ENCODE results near the gene GRIN2C. TPM values are rescaled to one million over a fixed set of nuclear protein-coding genes. Genes with fewer than 3 reads are reported as not detected.

The GRIN2C gene
- polyA plus RNA-seq, 4 donors = 0.28 to 0.37 TPM; not detected in 2

DNA sequence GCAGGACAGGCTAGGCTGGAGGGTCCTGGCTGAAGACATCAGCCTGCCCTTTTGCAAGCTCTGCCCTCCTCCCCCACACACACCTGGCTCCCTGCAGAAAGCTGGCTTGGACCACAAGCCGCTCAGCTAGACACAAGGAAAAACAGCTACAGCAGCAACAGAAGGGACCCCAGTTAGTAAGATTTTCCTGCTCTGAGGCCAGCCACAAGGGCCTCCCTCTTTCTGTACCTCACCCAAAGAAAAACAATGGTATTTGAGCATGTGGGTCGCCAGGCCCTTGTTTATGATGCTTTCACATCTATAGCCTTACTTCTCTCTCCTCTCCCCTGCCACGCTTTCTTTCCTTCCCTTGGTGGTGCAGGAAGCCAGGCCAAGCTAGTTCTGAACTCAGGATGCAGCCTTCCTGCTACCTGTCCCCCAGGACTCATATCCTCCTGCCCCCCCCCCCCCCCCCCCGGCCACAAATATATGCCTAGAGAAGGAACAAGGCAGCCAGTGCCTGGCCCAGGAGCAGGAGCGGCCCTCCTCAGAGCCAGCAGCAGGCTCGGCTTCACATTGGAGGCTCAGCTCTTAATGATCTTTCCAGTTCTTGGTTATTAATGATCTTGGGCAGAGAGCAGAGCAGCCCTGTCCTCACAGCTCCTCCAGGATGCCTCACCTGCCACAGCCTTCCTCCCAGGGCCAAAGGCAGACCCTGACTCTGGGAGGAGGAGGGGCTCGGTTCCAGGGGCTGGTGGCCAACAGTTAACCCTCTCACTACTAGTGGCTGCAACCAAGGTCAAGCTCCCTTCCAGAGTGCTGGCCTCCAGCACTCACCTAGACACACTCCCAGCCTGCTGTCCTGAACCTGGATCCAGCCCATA, 19.5 kb downstream of the GRIN2C start:
- Histone ChIP-seq H3K27me3 (ENCODE audit: control insufficient read depth in 3 of 3, insufficient read depth in 3 of 3, low read length in 3 of 3) (peaks cover 0 to 31% (median 0%) of the 10 kb centered on the region in 3 donors), H3K9me3 (ENCODE audit: control insufficient read depth in 2 of 2, insufficient read depth in 1 of 2, low read depth in 1 of 2, low read length in 1 of 2) (no peaks in the 10 kb centered on the region), H3K36me3 (ENCODE audit: control insufficient read depth in 3 of 3, insufficient read depth in 2 of 3, low read depth in 1 of 3, low read length in 3 of 3) (peaks cover 0 to 36% (median 0%) of the 10 kb centered on the region in 3 donors), H3K4me1 (ENCODE audit: control insufficient read depth in 3 of 3, insufficient read depth in 2 of 3, low read depth in 1 of 3, low read length in 2 of 3) (peaks cover 0 to 10% (median 0%) of the 10 kb centered on the region in 3 donors), H3K27ac (ENCODE audit: low read depth in 1 of 3, low read length in 2 of 3) (no peak overlapping the region), H3K4me3 (ENCODE audit: low read depth in 1 of 3, low read length in 3 of 3) (no peak overlapping the region)
- no peak for FAIRE-seq
- no peak for DNase-seq
- WGBS, 3 donors = 67 to 84% (median 70%) methylated on average over 6 of the region's 7 CpGs

DNA sequence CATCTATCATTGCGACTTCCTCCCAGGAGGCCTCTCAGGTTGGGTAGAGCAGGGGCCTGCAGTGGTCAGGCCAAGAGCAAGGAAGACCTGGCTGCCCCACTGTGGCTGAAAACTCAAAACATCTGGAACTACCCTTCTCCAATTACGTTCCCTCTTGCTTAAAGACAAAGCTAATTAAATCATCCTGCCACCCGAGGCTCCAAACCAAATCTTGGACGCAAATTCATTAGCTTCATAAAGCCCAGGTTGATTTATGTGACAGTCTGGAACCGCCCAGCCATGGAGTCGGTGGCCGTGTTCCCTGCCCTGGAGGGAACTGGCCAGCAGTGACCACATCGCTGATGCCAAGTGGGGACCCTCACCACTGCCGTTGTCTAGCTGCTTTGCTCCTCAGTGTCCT, 21.4 kb downstream of the GRIN2C start:
- peaks cover 0 to 18% (median 0%) of the 10 kb centered on the region in 3 donors for H3K27me3 ChIP-seq (ENCODE audit: control insufficient read depth in 3 of 3, insufficient read depth in 3 of 3, low read length in 3 of 3)
- FAIRE-seq (no peak), DNase-seq (no peak)
- H3K4me1 ChIP-seq (ENCODE audit: control insufficient read depth in 3 of 3, insufficient read depth in 2 of 3, low read depth in 1 of 3, low read length in 2 of 3) = peaks cover 0 to 10% (median 0%) of the 10 kb centered on the region in 3 donors
- H3K4me3 ChIP-seq (ENCODE audit: low read depth in 1 of 3, low read length in 3 of 3) = no peak overlapping the region
- no peak overlapping the region for H3K27ac ChIP-seq (ENCODE audit: low read depth in 1 of 3, low read length in 2 of 3)
- 89 to 93% (median 91%) methylated on average over 9 of the region's 9 CpGs for WGBS, 3 donors
- no peaks in the 10 kb centered on the region for H3K9me3 ChIP-seq (ENCODE audit: control insufficient read depth in 2 of 2, insufficient read depth in 1 of 2, low read depth in 1 of 2, low read length in 1 of 2)
- peaks cover 0 to 37% (median 0%) of the 10 kb centered on the region in 3 donors for H3K36me3 ChIP-seq (ENCODE audit: control insufficient read depth in 3 of 3, insufficient read depth in 2 of 3, low read depth in 1 of 3, low read length in 3 of 3)

DNA sequence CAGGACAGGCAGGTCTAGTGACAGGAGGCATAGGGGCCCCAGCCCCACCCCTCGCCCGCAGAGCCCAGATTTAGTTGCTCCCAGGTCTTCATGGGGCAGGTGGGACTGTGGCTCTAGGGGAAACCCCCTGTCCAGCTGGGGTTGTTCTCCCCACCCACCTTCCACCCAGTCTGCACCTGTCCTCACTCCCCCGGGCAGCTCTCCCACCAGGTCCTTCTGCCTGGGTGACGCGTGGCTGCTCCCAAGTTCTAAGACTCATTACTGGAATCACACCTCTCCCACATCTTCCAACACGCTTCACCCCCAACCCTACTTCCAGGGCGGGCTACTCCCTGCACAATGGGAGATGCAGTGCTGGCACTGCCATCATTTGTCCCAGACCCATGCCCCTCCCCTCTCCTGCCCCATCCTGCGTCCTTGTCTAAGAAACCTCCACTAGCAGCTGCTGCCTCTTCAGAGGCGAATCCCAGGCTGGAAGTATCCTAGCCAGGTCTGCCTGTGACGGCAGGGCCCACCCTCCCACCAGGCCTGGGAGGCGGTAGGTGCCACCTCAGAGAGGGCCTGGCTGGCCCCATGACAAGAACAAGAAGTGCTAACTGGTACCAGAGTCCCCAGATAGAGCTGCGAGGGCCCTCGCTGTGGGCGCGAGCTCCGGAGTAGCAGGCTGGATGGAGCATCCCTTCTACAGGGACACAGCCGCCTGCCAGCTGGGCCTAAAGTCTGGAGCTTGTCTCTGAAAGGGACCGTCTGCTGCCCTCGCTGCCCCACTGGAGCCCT, 22.8 kb downstream of the GRIN2C start:
- no peak for FAIRE-seq
- no peaks in the 10 kb centered on the region for H3K9me3 ChIP-seq (ENCODE audit: control insufficient read depth in 2 of 2, insufficient read depth in 1 of 2, low read depth in 1 of 2, low read length in 1 of 2)
- peaks cover 0 to 11% (median 0%) of the 10 kb centered on the region in 3 donors for H3K27me3 ChIP-seq (ENCODE audit: control insufficient read depth in 3 of 3, insufficient read depth in 3 of 3, low read length in 3 of 3)
- H3K4me3 ChIP-seq (ENCODE audit: low read depth in 1 of 3, low read length in 3 of 3) = no peak overlapping the region
- H3K4me1 ChIP-seq (ENCODE audit: control insufficient read depth in 3 of 3, insufficient read depth in 2 of 3, low read depth in 1 of 3, low read length in 2 of 3) = peaks cover 0 to 7% (median 0%) of the 10 kb centered on the region in 3 donors
- DNase-seq = no peak
- whole genome bisulfite sequencing, 3 donors = 94 to 96% (median 96%) methylated on average over 19 of the region's 19 CpGs
- peaks cover 0 to 37% (median 0%) of the 10 kb centered on the region in 3 donors for H3K36me3 ChIP-seq (ENCODE audit: control insufficient read depth in 3 of 3, insufficient read depth in 2 of 3, low read depth in 1 of 3, low read length in 3 of 3)
- H3K27ac ChIP-seq (ENCODE audit: low read depth in 1 of 3, low read length in 2 of 3) = no peak overlapping the region

DNA sequence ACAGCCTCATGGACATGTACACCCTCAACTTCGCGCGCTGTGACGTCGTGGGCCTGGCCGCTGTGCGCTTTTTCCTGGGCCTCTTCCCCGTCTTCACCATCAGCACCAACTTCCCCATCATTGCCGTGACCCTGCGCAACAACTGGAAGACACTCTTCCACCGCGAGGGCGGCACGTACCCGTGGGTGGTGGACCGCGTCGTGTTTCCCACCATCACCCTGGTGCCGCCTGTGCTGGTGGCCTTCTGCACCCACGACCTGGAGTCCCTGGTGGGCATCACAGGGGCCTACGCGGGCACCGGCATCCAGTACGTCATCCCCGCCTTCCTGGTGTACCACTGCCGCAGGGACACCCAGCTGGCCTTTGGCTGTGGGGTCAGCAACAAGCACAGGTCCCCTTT, 23.5 kb downstream of the GRIN2C start:
- peaks cover 0 to 11% (median 0%) of the 10 kb centered on the region in 3 donors for H3K4me1 ChIP-seq (ENCODE audit: control insufficient read depth in 3 of 3, insufficient read depth in 2 of 3, low read depth in 1 of 3, low read length in 2 of 3)
- DNase-seq (no peak), FAIRE-seq (no peak)
- WGBS, 3 donors = 95 to 96% (median 95%) methylated on average over 25 to 26 of the region's 26 CpGs
- peaks cover 0 to 7% (median 0%) of the 10 kb centered on the region in 3 donors for H3K27me3 ChIP-seq (ENCODE audit: control insufficient read depth in 3 of 3, insufficient read depth in 3 of 3, low read length in 3 of 3)
- H3K27ac ChIP-seq (ENCODE audit: low read depth in 1 of 3, low read length in 2 of 3) = no peak overlapping the region
- no peak overlapping the region for H3K4me3 ChIP-seq (ENCODE audit: low read depth in 1 of 3, low read length in 3 of 3)
- peaks cover 0 to 41% (median 0%) of the 10 kb centered on the region in 3 donors for H3K36me3 ChIP-seq (ENCODE audit: control insufficient read depth in 3 of 3, insufficient read depth in 2 of 3, low read depth in 1 of 3, low read length in 3 of 3)
- H3K9me3 ChIP-seq (ENCODE audit: control insufficient read depth in 2 of 2, insufficient read depth in 1 of 2, low read depth in 1 of 2, low read length in 1 of 2) = no peaks in the 10 kb centered on the region

DNA sequence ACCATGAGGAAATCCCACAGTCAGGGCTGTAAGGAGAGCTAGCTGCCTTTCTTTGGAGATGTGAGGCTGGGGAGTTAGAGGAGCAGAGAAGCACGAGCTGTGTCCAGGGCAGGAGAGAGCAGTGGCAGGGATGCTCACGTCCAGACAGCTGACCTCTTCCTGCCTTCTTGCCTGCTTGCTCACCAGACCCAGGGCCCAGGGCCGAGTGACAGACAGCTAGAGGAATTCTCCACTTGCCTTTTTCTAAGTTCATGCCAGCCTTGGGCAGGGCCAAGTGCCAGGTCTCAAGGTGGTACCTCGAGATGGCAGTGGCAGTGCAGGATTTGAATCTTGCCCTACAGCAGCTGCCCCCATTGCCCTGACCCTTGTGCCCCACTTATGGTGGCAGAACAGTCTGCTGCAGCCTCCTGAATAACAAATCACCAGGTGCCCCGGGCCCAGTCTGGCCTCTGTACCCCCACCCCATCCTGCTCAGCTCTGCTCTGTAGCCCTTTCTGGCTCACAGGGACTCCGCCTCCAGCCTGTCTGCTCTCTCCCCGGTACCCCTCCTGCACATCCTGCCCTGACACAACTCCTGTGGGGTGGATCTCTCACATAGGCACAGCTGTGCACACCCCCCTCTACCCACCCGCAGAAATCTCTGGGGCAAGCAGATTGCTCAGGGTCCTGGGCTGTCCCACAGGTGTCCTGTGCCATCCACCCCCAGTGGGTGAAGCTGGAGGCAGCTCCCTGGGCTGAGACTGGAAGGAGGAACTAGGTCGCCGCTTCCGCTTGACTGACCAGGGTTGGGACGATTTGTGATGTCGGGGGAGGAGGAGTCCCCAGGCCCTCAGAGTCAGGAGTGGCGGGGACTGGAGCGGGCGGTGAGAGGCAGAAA, 25.9 kb downstream of the GRIN2C start:
- FAIRE-seq = no peak
- Histone ChIP-seq H3K9me3 (ENCODE audit: control insufficient read depth in 2 of 2, insufficient read depth in 1 of 2, low read depth in 1 of 2, low read length in 1 of 2) (no peaks in the 10 kb centered on the region), H3K27ac (ENCODE audit: low read depth in 1 of 3, low read length in 2 of 3) (no peak overlapping the region), H3K27me3 (ENCODE audit: control insufficient read depth in 3 of 3, insufficient read depth in 3 of 3, low read length in 3 of 3) (no peaks in the 10 kb centered on the region), H3K4me1 (ENCODE audit: control insufficient read depth in 3 of 3, insufficient read depth in 2 of 3, low read depth in 1 of 3, low read length in 2 of 3) (peaks cover 0 to 6% (median 0%) of the 10 kb centered on the region in 3 donors), H3K36me3 (ENCODE audit: control insufficient read depth in 3 of 3, insufficient read depth in 2 of 3, low read depth in 1 of 3, low read length in 3 of 3) (peaks cover 0 to 55% (median 0%) of the 10 kb centered on the region in 3 donors), H3K4me3 (ENCODE audit: low read depth in 1 of 3, low read length in 3 of 3) (no peak overlapping the region)
- WGBS, 3 donors = 74 to 79% (median 79%) methylated on average over 16 of the region's 16 CpGs
- DNase-seq = no peak

DNA sequence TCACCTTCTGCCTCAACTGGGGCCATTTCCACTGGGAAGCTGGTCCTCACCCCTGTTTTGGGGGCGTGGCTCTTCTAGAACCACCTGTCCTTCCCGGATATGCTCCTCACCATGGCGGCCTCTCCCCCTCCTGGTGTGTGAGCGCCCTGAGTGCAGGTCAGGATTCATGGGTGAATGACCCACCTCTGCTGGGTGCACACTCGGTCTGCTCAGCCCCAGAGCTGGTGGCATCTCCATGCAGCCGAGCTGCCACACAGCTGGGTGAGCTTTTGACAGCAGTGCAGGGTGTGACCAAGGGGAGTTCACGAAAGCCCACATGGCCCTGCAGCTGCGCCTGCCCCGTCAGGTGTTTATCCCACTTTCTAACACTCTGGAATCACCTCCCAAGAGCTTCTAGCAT, 27.3 kb downstream of the GRIN2C start:
- Histone ChIP-seq H3K36me3 (ENCODE audit: control insufficient read depth in 3 of 3, insufficient read depth in 2 of 3, low read depth in 1 of 3, low read length in 3 of 3) (peaks cover 0 to 50% (median 0%) of the 10 kb centered on the region in 3 donors), H3K9me3 (ENCODE audit: control insufficient read depth in 2 of 2, insufficient read depth in 1 of 2, low read depth in 1 of 2, low read length in 1 of 2) (no peaks in the 10 kb centered on the region), H3K4me1 (ENCODE audit: control insufficient read depth in 3 of 3, insufficient read depth in 2 of 3, low read depth in 1 of 3, low read length in 2 of 3) (peaks cover 0 to 6% (median 0%) of the 10 kb centered on the region in 3 donors), H3K4me3 (ENCODE audit: low read depth in 1 of 3, low read length in 3 of 3) (no peak overlapping the region), H3K27me3 (ENCODE audit: control insufficient read depth in 3 of 3, insufficient read depth in 3 of 3, low read length in 3 of 3) (no peaks in the 10 kb centered on the region), H3K27ac (ENCODE audit: low read depth in 1 of 3, low read length in 2 of 3) (no peak overlapping the region)
- DNase-seq = peak; percentile 7 to 18
- WGBS, 3 donors = 32 to 78% (median 71%) methylated on average over 9 of the region's 9 CpGs
- no peak for FAIRE-seq

DNA sequence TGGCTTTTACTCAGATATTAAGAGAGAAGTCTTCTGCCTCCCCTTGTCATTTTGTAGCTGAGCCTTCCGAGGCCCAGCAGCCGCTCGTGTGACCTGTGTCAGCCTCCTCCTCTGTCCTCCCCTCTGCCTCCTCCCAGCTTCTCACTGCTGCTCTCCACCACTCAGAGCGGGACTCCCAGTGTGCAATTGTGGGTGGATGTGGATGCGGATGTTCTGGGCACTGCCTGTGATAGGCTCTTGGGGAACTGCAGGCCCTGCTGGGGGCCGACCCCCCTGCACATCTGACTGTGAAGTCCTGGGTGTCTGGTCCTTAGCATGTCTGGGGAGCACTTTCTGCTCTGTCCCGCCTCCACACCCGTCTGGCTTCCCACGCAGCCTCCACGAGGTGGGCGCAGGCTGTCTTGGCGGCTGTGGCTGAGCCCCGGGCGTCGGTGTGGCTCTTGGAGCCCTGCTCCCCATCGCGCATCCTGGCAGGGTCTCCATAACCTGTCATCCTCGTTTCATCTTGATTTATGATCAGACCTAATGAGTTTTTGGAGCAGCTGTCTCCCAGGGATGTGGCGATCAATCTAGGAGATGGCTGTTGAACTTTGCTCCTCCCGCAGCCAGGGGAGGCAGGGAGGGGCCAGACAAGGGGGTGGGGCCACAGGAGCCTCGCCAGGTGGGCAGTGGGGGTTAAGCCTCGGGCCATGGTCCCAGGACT, 28.1 kb downstream of the GRIN2C start:
- peak; percentile 35 to 58 for DNase-seq
- no peak for FAIRE-seq
- H3K27ac ChIP-seq (ENCODE audit: low read depth in 1 of 3, low read length in 2 of 3) = no peak overlapping the region
- H3K4me3 ChIP-seq (ENCODE audit: low read depth in 1 of 3, low read length in 3 of 3) = no peak overlapping the region
- H3K27me3 ChIP-seq (ENCODE audit: control insufficient read depth in 3 of 3, insufficient read depth in 3 of 3, low read length in 3 of 3) = no peaks in the 10 kb centered on the region
- H3K9me3 ChIP-seq (ENCODE audit: control insufficient read depth in 2 of 2, insufficient read depth in 1 of 2, low read depth in 1 of 2, low read length in 1 of 2) = no peaks in the 10 kb centered on the region
- H3K4me1 ChIP-seq (ENCODE audit: control insufficient read depth in 3 of 3, insufficient read depth in 2 of 3, low read depth in 1 of 3, low read length in 2 of 3) = peaks cover 0 to 6% (median 0%) of the 10 kb centered on the region in 3 donors
- peaks cover 0 to 45% (median 0%) of the 10 kb centered on the region in 3 donors for H3K36me3 ChIP-seq (ENCODE audit: control insufficient read depth in 3 of 3, insufficient read depth in 2 of 3, low read depth in 1 of 3, low read length in 3 of 3)
- 28 to 65% (median 32%) methylated on average over 21 to 22 of the region's 22 CpGs for WGBS, 3 donors

Measured in small intestine (tissue), 7 donors.